K562 (cell line): ENCODE data around the gene ASCC1. TPM values are rescaled to one million over a fixed set of nuclear protein-coding genes. Genes with fewer than 3 reads are reported as not detected.
A peak's percentile ranks its signal among the peaks of the same experiment; 100 is the strongest.

Experiments used
- ATAC-seq: fragments of 200-7000 bp; cut with Tn5 transposase; 3 replicates; pipeline ENCODE4 v1.9.1; 2020; ENCODE audit warnings: moderate library complexity
- BruUV-seq: library from RNA; stranded (reverse); fragments of 400-500 nt; replicated peaks from 2 replicates; lab custom pipeline; 2021; lab: Mats Ljungman, UMichigan
- CTCF ChIA-PET: fragments of 300-600 bp; formaldehyde crosslinking; extraction: SDS; loops from one replicate; lab custom pipeline; 2021; ENCODE audit warnings: low intra/inter-chr PET ratio; lab: Yijun Ruan, JAX
- POLR2A ChIA-PET: fragments of 300-600, 350-650 bp; sonication (Branson Sonifier 250); formaldehyde crosslinking; extraction: SDS; loops from one replicate; lab custom pipeline; 2021; ENCODE audit warnings: antibody characterized with exemption, inconsistent platforms; lab: Yijun Ruan, JAX
- DNase-seq, 4 experiments: peaks; one replicate each; pipeline versions ENCODE4 v3.0.0 to v3.0.0-alpha.2; 2011 to 2018; ENCODE audit warnings: low spot score in 3 of 4, mixed read lengths in 3 of 4; ENCODE audit errors: extremely low read depth in 1 of 4
- FAIRE-seq: peaks from 2 replicates; lab custom pipeline; 2011; peaks lifted over from hg19 to GRCh38; lab: Jason Lieb, UNC
- H2AFZ ChIP-seq: 2 replicates; pipeline ENCODE4 v1.6.0; 2011; ENCODE audit warnings: low read depth, low read length, control low read depth, inconsistent platforms
- H3K27ac ChIP-seq: fragments of 200-600 bp; 3 replicates; pipeline ENCODE4 v1.8.0; 2011; ENCODE audit warnings: low read depth, mild to moderate bottlenecking, control low read depth, inconsistent platforms, low read length, moderate library complexity, mixed read lengths; ENCODE audit errors: extremely low read depth
- H3K27me3 ChIP-seq, 2 experiments: fragments of 300-600 bp in 1 of 2; 2 replicates in 1 of 2; 3 replicates in 1 of 2; pipeline versions ENCODE4 v1.6.0 to v1.8.0; 2011; ENCODE audit warnings: inconsistent platforms in 2 of 2, low read length in 2 of 2, mild to moderate bottlenecking in 1 of 2, mixed read lengths in 1 of 2, moderate library complexity in 1 of 2; ENCODE audit not compliant: control insufficient read depth in 2 of 2, insufficient read depth in 2 of 2
- H3K36me3 ChIP-seq: fragments of 300-600 bp; 3 replicates; pipeline ENCODE4 v1.8.0; 2011; ENCODE audit warnings: mild to moderate bottlenecking, low read length, inconsistent platforms; ENCODE audit not compliant: control insufficient read depth, insufficient read depth
- H3K4me1 ChIP-seq, 2 experiments: fragments of 200-600 bp in 1 of 2; replicated peaks in 1 of 2; 2 replicates in 1 of 2; 3 replicates in 1 of 2; pipeline versions ENCODE4 v1.5.1 to v1.8.0; 2011; ENCODE audit warnings: inconsistent platforms in 2 of 2, low read length in 2 of 2, mild to moderate bottlenecking in 1 of 2, mixed read lengths in 1 of 2, moderate library complexity in 1 of 2; ENCODE audit not compliant: control insufficient read depth in 2 of 2, insufficient read depth in 2 of 2
- H3K4me2 ChIP-seq: 2 replicates; pipeline ENCODE4 v1.6.1; 2011; ENCODE audit warnings: low read length, control low read depth, inconsistent platforms, mixed read lengths; ENCODE audit not compliant: insufficient read depth
- H3K4me3 ChIP-seq: fragments of 200-600 bp; sonication (generic), shearing (Covaris generic); 2 replicates; pipeline ENCODE4 v1.5.1; 2016; ENCODE audit warnings: control low read depth, inconsistent platforms
- H3K79me2 ChIP-seq: fragments of 200-600 bp; 3 replicates; pipeline ENCODE4 v1.8.0; 2011; ENCODE audit warnings: low read length, inconsistent platforms; ENCODE audit not compliant: control insufficient read depth, insufficient read depth
- H3K9ac ChIP-seq, 2 experiments: 2 replicates each; pipeline versions ENCODE4 v1.6.0 to v1.6.1; 2011; ENCODE audit warnings: low read depth in 2 of 2, low read length in 2 of 2, control low read depth in 1 of 2, inconsistent platforms in 1 of 2, mild to moderate bottlenecking in 1 of 2, mixed read lengths in 1 of 2; ENCODE audit not compliant: insufficient read depth in 1 of 2
- H3K9me1 ChIP-seq: one replicate; pipeline ENCODE4 v1.6.0; 2011; ENCODE audit warnings: inconsistent platforms, mild to moderate bottlenecking, low read length, moderate library complexity; ENCODE audit not compliant: control insufficient read depth, insufficient read depth
- H3K9me3 ChIP-seq: replicated peaks from 2 replicates; pipeline ENCODE4 v1.5.1; 2011; ENCODE audit warnings: low read depth, low read length, inconsistent platforms; ENCODE audit not compliant: control insufficient read depth, insufficient read depth
- H4K20me1 ChIP-seq: replicated peaks from 2 replicates; pipeline ENCODE4 v1.6.1; 2011; ENCODE audit warnings: low read length, inconsistent platforms, mixed read lengths; ENCODE audit not compliant: control insufficient read depth, insufficient read depth
- ATF3 ChIP-seq, 2 experiments: fragments of 450-650 bp in 1 of 2; sonication (generic) in 1 of 2; formaldehyde crosslinking in 1 of 2; IDR thresholded peaks in 1 of 2; conservative IDR thresholded peaks in 1 of 2; 2 replicates each; pipeline versions ENCODE4 v1.6.1 to v1.8.1; 2016 to 2023; ENCODE audit warnings: mild to moderate bottlenecking in 2 of 2, moderate library complexity in 2 of 2, inconsistent platforms in 1 of 2, missing genetic modification reagents in 1 of 2
- CSDE1 ChIP-seq, 2 experiments: fragments of 450-650 bp; IDR thresholded peaks; 2 replicates each; pipeline ENCODE4 v1.6.1; 2016; ENCODE audit warnings: mild to moderate bottlenecking in 1 of 2
- CUX1 ChIP-seq: fragments of 200-800 bp; sonication (Bioruptor generic); IDR thresholded peaks from 2 replicates; pipeline ENCODE4 v1.6.1; 2016; ENCODE audit warnings: missing genetic modification characterization, missing compliant biosample characterization
- E2F1 ChIP-seq: sonication (generic); formaldehyde crosslinking; IDR thresholded peaks from 2 replicates; pipeline ENCODE4 v1.8.1; 2023; ENCODE audit warnings: mild to moderate bottlenecking, missing genetic modification reagents, moderate library complexity
- ERF ChIP-seq: fragments of 450-650 bp; formaldehyde crosslinking; IDR thresholded peaks from 2 replicates; pipeline ENCODE4 v1.4.0; 2020; ENCODE audit warnings: mild to moderate bottlenecking, mixed read lengths
- ETV1 ChIP-seq: fragments of 450-650 bp; conservative IDR thresholded peaks from 2 replicates; pipeline ENCODE4 v1.6.1; 2016; ENCODE audit warnings: missing genetic modification characterization, control low read depth, low read depth, missing compliant biosample characterization
- MXI1 ChIP-seq: IDR thresholded peaks from 2 replicates; pipeline ENCODE4 v1.6.1; 2011; ENCODE audit warnings: low read depth, mild to moderate bottlenecking, improper control_type of control experiment, low read length
- PKNOX1 ChIP-seq: fragments of 450-650 bp; IDR thresholded peaks from 2 replicates; pipeline ENCODE4 v1.6.1; 2016
- POLR2B ChIP-seq: fragments of 450-650 bp; IDR thresholded peaks from 2 replicates; pipeline ENCODE4 v1.6.1; 2018; ENCODE audit warnings: low read depth; ENCODE audit not compliant: partially characterized antibody
- THRB ChIP-seq: fragments of 450-650 bp; formaldehyde crosslinking; conservative IDR thresholded peaks from 2 replicates; pipeline ENCODE4 v1.4.0; 2022; ENCODE audit warnings: mild to moderate bottlenecking, missing genetic modification characterization
- ZEB2 ChIP-seq: fragments of 450-650 bp; IDR thresholded peaks from 2 replicates; pipeline ENCODE4 v1.6.1; 2016
- ZNF311 ChIP-seq: fragments of 250-450 bp; sonication (Bioruptor Pico); IDR thresholded peaks from 2 replicates; pipeline ENCODE4 v1.4.0; 2020; ENCODE audit warnings: mild to moderate bottlenecking, moderate library complexity
- ZNF384 ChIP-seq: IDR thresholded peaks from 2 replicates; pipeline ENCODE4 v1.6.1; 2012; ENCODE audit warnings: low read depth, low read length, improper control_type of control experiment
- WGBS: fragments of 100-300 bp; shearing (Covaris generic); methylation state at CpG from one replicate; pipeline ENCODE4 v1.1.6; 2016; ENCODE audit warnings: low coverage, mixed read lengths; ENCODE audit not compliant: insufficient coverage; ENCODE audit errors: missing lambda C conversion rate; 5-methylcytosine and 5-hydroxymethylcytosine counted together
- in situ Hi-C: fragments of 300-500 bp; cut with MboI; formaldehyde crosslinking; loops from 4 replicates; pipeline ENCODE4 v1.15.0; 2018; ENCODE audit warnings: inconsistent platforms, mixed read lengths
- intact Hi-C: fragments of 100-400 bp; cut with micrococcal nuclease; formaldehyde crosslinking; loops from 2 replicates; pipeline ENCODE4 v1.14.2; 2022
- polyA plus RNA-seq, 8 experiments: library from polyadenylated mRNA; depleted of rRNA in 4 of 8; stranded (reverse) in 5 of 8; unstranded in 3 of 8; fragments of >200 nt; fragmentation: Nextera tagmentation in 2 of 8; fragmentation: Illumina TruSeq in 1 of 8; extraction: Ambion mirVana in 2 of 8; extraction: Trizol in 1 of 8; gene quantifications; 2 replicates each; pipeline versions ENCODE4 v1.2.1 to v1.2.3, GENCODE V29; 2011 to 2014; ENCODE audit warnings: inconsistent platforms in 1 of 8, missing spikeins in 1 of 8
- total RNA-seq, 7 experiments: library from RNA; depleted of rRNA in 6 of 7; stranded (reverse); fragments of >200 nt in 6 of 7; fragmentation: Illumina TruSeq in 2 of 7; extraction: Trizol in 2 of 7; gene quantifications; 2 replicates each; pipeline versions ENCODE4 v1.2.1 to v1.2.3, GENCODE V29; 2011 to 2021; ENCODE audit warnings: low replicate concordance in 1 of 7

Gene ASCC1
- total and polyA plus RNA-seq, 9 of the 15 experiments (the other 6 are each of a cell fraction or from before 2014, with no cell fraction given): 31.7 to 73.3 (median 52.8) TPM

- in situ Hi-C loops: no loop called here
- ATAC-seq: peak; percentile 20
- Histone ChIP-seq H3K4me1 (peaks cover 17 to 29% of the 10 kb centered on the region in 2 experiments), H3K36me3 (peaks cover 14% of the 10 kb centered on the region; the same call in 2 of the 3 replicates), H3K27me3 (no peaks in the 10 kb centered on the region), H3K79me2 (no peaks in the 10 kb centered on the region), H3K27ac (no peak overlapping the region), H3K4me2 (no peak overlapping the region), H3K9me3 (no peaks in the 10 kb centered on the region), H3K4me3 (no peak overlapping the region), H3K9ac (no peak overlapping the region), H2AFZ (no peak overlapping the region), H3K9me1 (no peaks in the 10 kb centered on the region), H4K20me1 (no peaks in the 10 kb centered on the region)
- no TSS peak for BruUV-seq
- intact Hi-C loops: no loop called here
- ChIA-PET POLR2A (interaction anchor here (0.7 to 1.6 kb wide), 5 partner anchors 8 to 214 kb away, joined by 3 to 7 read pairs (median 4); no protein-coding TSS in a partner anchor), CTCF (no interaction called here)
- no peak for DNase-seq
- whole genome bisulfite sequencing: 50% methylated on average over 2 of the region's 2 CpGs
- FAIRE-seq: no peak
- TF ChIP-seq THRB (no peak), PKNOX1 (peak; percentile 50), CUX1 (CRISPR knock-in tag) (no peak), ZNF384 (0 out of 2 replicates have a peak, but pooled peaks have one; percentile 15), ZNF311 (no peak), ERF (no peak), POLR2B (no peak), ZEB2 (no peak), CSDE1 (IDR thresholded peaks at IDR 0.05) (no peak), ATF3 (IDR thresholded peaks at IDR 0.05) (peak; percentile 67), ATF3 (CRISPR knock-in tag; conservative IDR thresholded peaks at IDR 0.05) (no peak), MXI1 (no peak), ETV1 (tag) (no peak), E2F1 (CRISPR knock-in tag) (no peak)
Observed at GRCh38 chr10:72092987-72093386, 123.1 kb downstream of the ASCC1 start.
